GM18505 (cell line): Measurements from ENCODE around the gene PIK3R4.

ENCODE experiments used
- ATAC-seq: cut with Tn5 transposase; IDR thresholded peaks from one replicate; pipeline ENCODE4 v1.9.1; 2021; ENCODE audit not compliant: unreplicated experiment
- POLR2A ChIP-seq: IDR thresholded peaks from 4 replicates; pipeline ENCODE4 v1.6.1; 2011; ENCODE audit warnings: borderline replicate concordance; ENCODE audit not compliant: insufficient read depth, insufficient read length; ENCODE audit errors: extremely low read depth

Gene PIK3R4

GRCh38 chr3:130661140-130661891 lies 85.3 kb downstream of the PIK3R4 start:
- no peak for TF ChIP-seq POLR2A
- ATAC-seq = no peak

DNA sequence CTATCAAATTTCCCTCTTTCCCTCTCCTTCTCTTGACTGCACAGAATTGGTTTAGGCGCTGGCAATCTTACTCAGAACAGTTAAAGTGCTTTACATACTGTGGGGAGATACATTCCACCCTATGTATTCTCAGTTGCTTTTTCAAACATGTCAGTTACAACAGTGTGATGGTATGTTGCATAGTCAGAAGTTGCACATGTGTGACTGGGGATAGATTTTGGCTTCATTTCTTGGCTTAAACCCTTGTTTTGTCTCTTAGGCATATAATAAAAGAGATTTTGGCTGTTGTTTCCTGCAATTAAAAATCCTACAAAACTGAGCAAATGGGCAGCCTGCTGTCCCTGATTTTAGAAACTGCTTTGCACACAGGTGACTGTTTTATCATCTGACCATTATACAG lies 86.7 kb downstream of the PIK3R4 start:
- TF ChIP-seq POLR2A = no peak
- no peak for ATAC-seq

DNA sequence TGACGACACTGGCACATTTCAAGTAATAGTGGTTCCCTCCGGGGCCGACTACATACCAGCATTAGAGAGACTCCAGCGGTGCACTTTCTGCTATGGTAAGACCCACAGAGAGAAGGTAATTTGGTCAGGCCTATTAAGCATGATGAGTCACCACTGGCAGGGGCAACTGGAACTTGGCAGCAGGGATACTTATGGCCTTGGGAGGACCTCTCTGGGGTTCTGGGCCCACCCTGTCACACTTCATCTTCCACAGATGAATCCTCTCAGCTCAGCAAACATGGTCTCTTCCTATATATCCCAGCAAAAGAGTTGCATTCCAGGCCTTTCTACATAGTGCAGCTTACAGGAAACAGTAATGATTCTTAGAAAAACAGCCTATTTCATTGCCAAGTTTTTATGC lies 88.0 kb downstream of the PIK3R4 start:
- no peak for ATAC-seq
- TF ChIP-seq POLR2A = no peak

GRCh38 chr3:130656627-130657026 lies 90.0 kb downstream of the PIK3R4 start:
- ATAC-seq = no peak
- no peak for TF ChIP-seq POLR2A

GRCh38 chr3:130654921-130655320 lies 91.7 kb downstream of the PIK3R4 start:
- no peak for ATAC-seq
- TF ChIP-seq POLR2A = no peak

DNA sequence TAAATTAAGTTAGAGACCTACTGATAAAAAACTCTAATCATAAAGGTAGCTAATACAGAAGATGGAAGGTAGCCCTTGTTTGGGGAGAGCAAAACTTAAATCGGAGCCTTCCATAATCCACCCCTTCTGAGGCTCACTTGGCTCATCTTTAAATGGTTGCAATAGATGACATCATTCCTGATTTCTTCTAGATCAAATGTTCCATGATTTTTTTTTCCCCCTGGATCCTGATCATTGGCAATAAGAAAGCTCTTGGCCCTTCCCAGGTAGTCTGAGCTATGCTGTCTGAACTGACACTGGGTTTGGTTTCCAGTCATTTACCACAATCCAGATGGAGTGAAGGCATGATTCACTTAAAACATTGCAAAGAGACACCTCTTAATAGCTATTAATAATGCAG lies 92.5 kb downstream of the PIK3R4 start:
- no peak for ATAC-seq
- no peak for TF ChIP-seq POLR2A

DNA sequence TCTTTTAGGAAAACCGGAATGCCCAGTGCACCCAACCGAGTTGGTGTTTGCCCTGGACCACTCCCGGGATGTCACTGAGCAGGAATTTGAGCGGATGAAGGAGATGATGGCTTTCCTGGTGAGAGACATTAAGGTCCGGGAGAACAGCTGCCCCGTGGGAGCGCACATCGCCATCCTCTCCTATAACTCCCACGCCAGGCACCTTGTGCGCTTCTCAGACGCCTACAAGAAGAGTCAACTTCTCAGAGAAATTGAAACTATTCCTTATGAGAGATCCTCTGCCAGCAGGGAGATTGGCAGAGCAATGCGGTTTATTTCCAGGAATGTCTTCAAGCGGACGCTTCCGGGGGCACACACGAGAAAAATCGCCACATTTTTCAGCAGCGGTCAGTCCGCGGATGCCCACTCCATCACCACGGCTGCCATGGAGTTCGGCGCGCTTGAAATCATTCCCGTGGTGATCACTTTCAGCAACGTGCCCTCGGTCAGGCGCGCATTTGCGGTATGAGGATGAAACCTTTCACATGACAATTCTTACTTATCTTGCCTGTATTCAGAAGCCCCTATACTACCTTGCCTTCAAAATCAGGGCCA lies 97.5 kb downstream of the PIK3R4 start:
- ATAC-seq = no peak

DNA sequence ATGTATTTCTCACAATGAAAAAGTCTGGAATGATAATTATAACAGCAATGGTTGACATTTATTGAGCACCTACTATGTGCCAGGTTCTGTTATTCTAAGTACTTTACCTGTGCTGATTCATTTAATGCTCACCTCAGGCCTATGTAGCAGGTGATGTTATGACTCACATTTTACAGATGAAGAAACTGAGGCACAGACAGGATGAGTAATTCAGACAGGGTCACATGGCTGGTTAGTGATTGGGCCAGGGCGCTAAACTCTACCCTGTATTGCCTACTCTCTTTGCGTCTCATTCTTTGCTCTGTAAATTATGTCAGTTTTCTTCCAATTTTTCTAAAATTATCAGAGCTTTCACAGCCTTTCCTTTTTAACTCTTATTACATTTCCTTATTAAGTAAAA lies 98.3 kb downstream of the PIK3R4 start:
- TF ChIP-seq POLR2A = no peak
- ATAC-seq = no peak

More for the DNA sequence above, 97.5 kb downstream of the PIK3R4 start:
- TF ChIP-seq POLR2A = no peak

DNA sequence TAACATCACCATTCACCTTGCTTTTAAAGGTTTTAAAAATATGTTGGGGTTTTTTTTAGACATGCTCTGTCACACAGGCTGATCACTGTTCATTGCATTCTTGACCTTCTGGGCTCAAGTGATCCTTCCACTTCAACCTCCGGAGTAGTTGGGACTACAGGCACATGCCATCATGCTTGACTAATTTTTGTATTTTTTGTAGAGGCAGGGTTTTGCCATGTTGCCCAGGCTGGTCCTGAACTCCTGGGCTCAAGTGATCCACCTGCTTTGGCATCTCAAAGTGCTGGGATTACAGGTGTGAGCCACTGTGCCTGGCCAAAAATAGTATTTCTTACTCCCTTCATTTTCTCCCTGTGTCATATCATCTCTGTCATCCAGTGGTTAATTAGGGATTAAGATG lies 101.4 kb downstream of the PIK3R4 start:
- TF ChIP-seq POLR2A = no peak
- no peak for ATAC-seq

DNA sequence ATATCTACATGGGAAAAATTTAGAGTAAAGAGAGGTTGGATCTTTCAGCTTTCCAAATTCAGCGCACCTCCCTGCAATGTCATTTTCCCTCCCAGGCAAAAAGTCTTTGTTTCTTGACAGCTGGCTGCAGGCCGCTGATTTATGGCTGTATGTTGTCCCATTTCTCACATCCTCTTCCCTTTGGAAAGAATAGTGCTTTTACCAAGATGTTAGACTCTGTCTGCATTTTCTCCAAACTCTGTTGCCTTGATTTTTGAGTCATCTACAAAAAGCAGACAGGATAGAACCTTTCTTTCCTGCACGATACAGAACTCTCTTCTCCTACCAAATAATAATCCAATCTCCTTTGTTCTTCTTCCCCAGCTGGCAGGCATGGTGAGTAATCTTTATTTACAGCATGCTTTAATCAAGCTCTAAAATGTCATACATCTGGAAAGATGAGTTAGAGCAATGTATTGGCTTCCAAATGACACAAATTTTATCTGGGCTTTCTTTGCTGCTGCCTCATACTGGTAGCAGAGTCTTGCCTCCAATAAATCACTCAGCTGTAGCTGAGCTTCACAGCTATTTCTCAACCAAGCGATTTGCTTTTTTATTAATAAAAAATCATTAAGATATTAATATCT lies 101.9 kb downstream of the PIK3R4 start:
- no peak for ATAC-seq
- no peak for TF ChIP-seq POLR2A

DNA sequence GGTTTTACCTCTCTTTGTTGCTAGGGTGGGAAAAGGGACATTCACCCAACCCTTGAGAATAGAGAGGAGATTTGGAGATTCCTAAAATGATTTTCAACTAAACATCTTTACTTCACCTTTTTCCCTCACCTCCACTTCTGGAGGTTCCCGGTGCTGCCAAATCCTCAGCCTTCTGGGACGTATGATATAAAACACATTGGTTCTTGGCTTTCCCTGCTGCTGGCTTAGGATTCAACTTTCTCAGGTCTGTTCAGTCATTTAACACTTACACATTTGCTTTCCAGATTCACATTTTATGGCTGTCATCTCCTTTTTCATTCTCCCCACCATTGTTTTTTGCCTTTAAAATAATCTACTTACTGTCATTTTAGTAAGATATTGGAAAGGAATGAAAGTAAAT lies 106.6 kb downstream of the PIK3R4 start:
- ATAC-seq = no peak
- no peak for TF ChIP-seq POLR2A

- no peak for ATAC-seq
- no peak for TF ChIP-seq POLR2A
Observed at GRCh38 chr3:130636480-130637234, 110.0 kb downstream of the PIK3R4 start.

DNA sequence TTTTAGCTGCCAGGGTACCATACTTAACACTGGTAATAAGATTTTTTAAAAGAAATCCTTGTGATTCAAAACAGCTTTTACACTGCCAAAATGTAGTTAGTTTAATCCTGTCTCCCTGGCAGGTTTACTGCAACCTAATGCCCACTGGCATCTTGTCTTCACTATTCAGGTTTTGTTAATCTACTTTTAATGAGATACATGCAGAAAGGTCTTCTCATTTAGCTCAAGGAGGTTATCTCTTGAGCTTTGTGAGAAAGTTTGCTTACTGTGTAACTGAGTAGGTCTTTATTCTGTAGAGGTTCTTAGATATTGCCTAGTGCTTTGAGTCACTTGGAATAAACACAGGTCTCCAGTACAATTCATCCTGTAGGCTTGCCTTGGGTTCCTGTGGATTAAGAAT lies 110.7 kb downstream of the PIK3R4 start:
- ATAC-seq = no peak
- TF ChIP-seq POLR2A = no peak

GRCh38 chr3:130635285-130635684 lies 111.3 kb downstream of the PIK3R4 start:
- no peak for TF ChIP-seq POLR2A
- no peak for ATAC-seq
